HG03378 (cell line): Measurements from ENCODE around the gene LCMT1.
"Not testable (repeated sequence)": the region's sequence is repeated elsewhere in the genome, so short reads cannot be mapped to it uniquely, and the experiment has no call there.

Source experiments
- ATAC-seq: cut with Tn5 transposase; IDR thresholded peaks from one replicate; pipeline ENCODE4 v1.9.1; 2021; ENCODE audit warnings: mild to moderate bottlenecking, moderate library complexity; ENCODE audit not compliant: unreplicated experiment

Gene LCMT1

GRCh38 chr16:25138130-25138529, 26.6 kb downstream of the LCMT1 start:
- no peak for ATAC-seq

- ATAC-seq = no peak
Observed at GRCh38 chr16:25140459-25140858, 28.9 kb downstream of the LCMT1 start.

- ATAC-seq = no peak
Observed at GRCh38 chr16:25141648-25142047, 30.1 kb downstream of the LCMT1 start.

GRCh38 chr16:25143928-25144327, 32.4 kb downstream of the LCMT1 start:
- ATAC-seq = no peak

- no peak for ATAC-seq
Observed at GRCh38 chr16:25148568-25149215, 37.1 kb downstream of the LCMT1 start.

GRCh38 chr16:25151996-25152395, 40.5 kb downstream of the LCMT1 start:
- ATAC-seq = no peak

GRCh38 chr16:25155553-25156460, 44.3 kb downstream of the LCMT1 start:
- no peak for ATAC-seq

- ATAC-seq = no peak
Observed at GRCh38 chr16:25157271-25157875, 45.8 kb downstream of the LCMT1 start.

GRCh38 chr16:25158401-25158800, 46.9 kb downstream of the LCMT1 start:
- no peak for ATAC-seq

- ATAC-seq = no peak
Observed at GRCh38 chr16:25161753-25162367, 50.3 kb downstream of the LCMT1 start.

GRCh38 chr16:25163683-25164082, 52.1 kb downstream of the LCMT1 start:
- ATAC-seq = no peak

GRCh38 chr16:25165284-25165683, 53.7 kb downstream of the LCMT1 start:
- ATAC-seq = no peak

- ATAC-seq = not testable (repeated sequence)
Observed at GRCh38 chr16:25167920-25168319, 56.4 kb downstream of the LCMT1 start.

GRCh38 chr16:25171390-25171789, 59.8 kb downstream of the LCMT1 start:
- ATAC-seq = no peak

GRCh38 chr16:25172831-25173230, 61.3 kb downstream of the LCMT1 start:
- ATAC-seq = no peak

- ATAC-seq = no peak
Observed at GRCh38 chr16:25174285-25174684, 62.7 kb downstream of the LCMT1 start.

- ATAC-seq = no peak
Observed at GRCh38 chr16:25176136-25176535, 64.6 kb downstream of the LCMT1 start.

GRCh38 chr16:25177512-25177830, 65.9 kb downstream of the LCMT1 start:
- ATAC-seq = no peak

GRCh38 chr16:25177831-25178688, 66.5 kb downstream of the LCMT1 start:
- ATAC-seq = no peak

- ATAC-seq = not testable (repeated sequence)
Observed at GRCh38 chr16:25181236-25181635, 69.7 kb downstream of the LCMT1 start.

GRCh38 chr16:25184771-25185170, 73.2 kb downstream of the LCMT1 start:
- no peak for ATAC-seq
